SIG-M5 treated with dmso at 0.1 percent for 504 hours (cell line): ENCODE data around the gene GTPBP4.
"Not testable (repeated sequence)": the region's sequence is repeated elsewhere in the genome, so short reads cannot be mapped to it uniquely, and the experiment has no call there.

Source experiments
- DNase-seq: peaks from one replicate; lab custom pipeline; 2025; ENCODE audit not compliant: unreplicated experiment; lab: John Stamatoyannopoulos, UW

The GTPBP4 gene

GRCh38 chr10:1024103-1024502 lies 35.9 kb downstream of the GTPBP4 start:
- DNase-seq: no peak

- no peak for DNase-seq
Measured at GRCh38 chr10:1025683-1026082, 37.4 kb downstream of the GTPBP4 start, which contains the start of gene IDI2. TSS of gene IDI2 (minus strand) at chr10:1025859. CDS start at chr10:1024723, 1,136 bp downstream.

- no peak for DNase-seq
Measured at GRCh38 chr10:1026578-1026977, 38.3 kb downstream of the GTPBP4 start.

GRCh38 chr10:1029838-1030237 lies 41.6 kb downstream of the GTPBP4 start:
- DNase-seq: no peak

GRCh38 chr10:1033601-1034000 lies 45.4 kb downstream of the GTPBP4 start:
- no peak for DNase-seq

GRCh38 chr10:1034758-1035157 lies 46.5 kb downstream of the GTPBP4 start:
- DNase-seq: no peak

- no peak for DNase-seq
Measured at GRCh38 chr10:1035201-1035600, 47.0 kb downstream of the GTPBP4 start.

GRCh38 chr10:1036341-1036791 lies 48.1 kb downstream of the GTPBP4 start:
- no peak for DNase-seq

GRCh38 chr10:1037098-1037497 lies 48.9 kb downstream of the GTPBP4 start:
- DNase-seq: no peak

GRCh38 chr10:1038769-1039168 lies 50.5 kb downstream of the GTPBP4 start:
- DNase-seq: not testable (repeated sequence)

GRCh38 chr10:1040133-1040532 lies 51.9 kb downstream of the GTPBP4 start:
- no peak for DNase-seq

- DNase-seq: no peak
Measured at GRCh38 chr10:1041514-1041913, 53.3 kb downstream of the GTPBP4 start.

- DNase-seq: no peak
Measured at GRCh38 chr10:1043532-1043995, 55.3 kb downstream of the GTPBP4 start.

GRCh38 chr10:1044146-1044545 lies 55.9 kb downstream of the GTPBP4 start:
- DNase-seq: no peak

- DNase-seq: no peak
Measured at GRCh38 chr10:1044964-1045363, 56.7 kb downstream of the GTPBP4 start.

- no peak for DNase-seq
Measured at GRCh38 chr10:1045415-1045814, 57.2 kb downstream of the GTPBP4 start.

- DNase-seq: no peak
Measured at GRCh38 chr10:1047937-1048336, 59.7 kb downstream of the GTPBP4 start.

GRCh38 chr10:1048349-1048731 lies 60.1 kb downstream of the GTPBP4 start:
- peak; percentile 36 for DNase-seq

GRCh38 chr10:1048732-1049424 lies 60.6 kb downstream of the GTPBP4 start, which contains the start of gene IDI1:
TSS of gene IDI1 (minus strand) at chr10:1049119. CDS start at chr10:1049003, 116 bp downstream.
- peak; percentile 99 for DNase-seq

GRCh38 chr10:1049425-1049958 lies 61.3 kb downstream of the GTPBP4 start:
- DNase-seq: no peak

- no peak for DNase-seq
Measured at GRCh38 chr10:1050145-1050544, 61.9 kb downstream of the GTPBP4 start.

GRCh38 chr10:1050554-1050953 lies 62.3 kb downstream of the GTPBP4 start:
- DNase-seq: peak; percentile 21

GRCh38 chr10:1054684-1055083 lies 66.5 kb downstream of the GTPBP4 start:
- DNase-seq: no peak
